AG04450 (cell line): ENCODE data around the gene SEC23B. TPM values are rescaled to one million over a fixed set of nuclear protein-coding genes. Genes with fewer than 3 reads are reported as not detected.
A peak's percentile ranks its signal among the peaks of the same experiment; 100 is the strongest.

ENCODE experiments used
- CTCF ChIA-PET: fragments of 300-600, 350-600 bp; formaldehyde crosslinking; extraction: SDS; loops from one replicate; lab custom pipeline; 2022; ENCODE audit warnings: antibody characterized with exemption, inconsistent platforms; lab: Charles Lee
- POLR2A ChIA-PET: fragments of 350-600 bp; formaldehyde crosslinking; extraction: SDS; loops from one replicate; lab custom pipeline; 2021; ENCODE audit warnings: antibody characterized with exemption, inconsistent platforms; lab: Yijun Ruan, JAX
- DNase-seq: peaks from one replicate; pipeline ENCODE4 v3.0.0-alpha.2; 2011; ENCODE audit warnings: low read depth, low spot score
- H3K27ac ChIP-seq: one replicate; pipeline ENCODE4 v1.5.1; 2012; ENCODE audit warnings: low read depth, low read length, control low read depth
- H3K27me3 ChIP-seq: one replicate; pipeline ENCODE4 v1.6.0; 2012; ENCODE audit warnings: low read length; ENCODE audit not compliant: control insufficient read depth, insufficient read depth
- H3K4me3 ChIP-seq: 2 replicates; pipeline ENCODE4 v1.5.1; 2011; ENCODE audit warnings: mild to moderate bottlenecking, low read depth, low read length, control low read depth
- H3K9me3 ChIP-seq: 2 replicates; pipeline ENCODE4 v1.5.1; 2012; ENCODE audit warnings: low read length; ENCODE audit not compliant: control insufficient read depth, insufficient read depth
- polyA plus RNA-seq: library from polyadenylated mRNA; depleted of rRNA; stranded (reverse); fragments of >200 nt; gene quantifications from 2 replicates; pipeline ENCODE4 v1.2.3, GENCODE V29; 2011
- TF ChIP-seq, protein P1 (sequence below): IDR thresholded peaks from 2 replicates; pipeline ENCODE4 v1.5.1; 2011; ENCODE audit warnings: low read depth, low read length, control low read depth, inconsistent platforms

SEC23B gene
- polyA plus RNA-seq, 1 experiment, result 58.2 TPM

- POLR2A ChIA-PET, result no interaction called here
- no peak overlapping the region for H3K4me3 ChIP-seq
- no peak for DNase-seq
- H3K27me3 ChIP-seq, result no peaks in the 10 kb centered on the region
- H3K9me3 ChIP-seq, result no peaks in the 10 kb centered on the region
- H3K27ac ChIP-seq, result no peak overlapping the region
- TF ChIP-seq, protein P1, sequence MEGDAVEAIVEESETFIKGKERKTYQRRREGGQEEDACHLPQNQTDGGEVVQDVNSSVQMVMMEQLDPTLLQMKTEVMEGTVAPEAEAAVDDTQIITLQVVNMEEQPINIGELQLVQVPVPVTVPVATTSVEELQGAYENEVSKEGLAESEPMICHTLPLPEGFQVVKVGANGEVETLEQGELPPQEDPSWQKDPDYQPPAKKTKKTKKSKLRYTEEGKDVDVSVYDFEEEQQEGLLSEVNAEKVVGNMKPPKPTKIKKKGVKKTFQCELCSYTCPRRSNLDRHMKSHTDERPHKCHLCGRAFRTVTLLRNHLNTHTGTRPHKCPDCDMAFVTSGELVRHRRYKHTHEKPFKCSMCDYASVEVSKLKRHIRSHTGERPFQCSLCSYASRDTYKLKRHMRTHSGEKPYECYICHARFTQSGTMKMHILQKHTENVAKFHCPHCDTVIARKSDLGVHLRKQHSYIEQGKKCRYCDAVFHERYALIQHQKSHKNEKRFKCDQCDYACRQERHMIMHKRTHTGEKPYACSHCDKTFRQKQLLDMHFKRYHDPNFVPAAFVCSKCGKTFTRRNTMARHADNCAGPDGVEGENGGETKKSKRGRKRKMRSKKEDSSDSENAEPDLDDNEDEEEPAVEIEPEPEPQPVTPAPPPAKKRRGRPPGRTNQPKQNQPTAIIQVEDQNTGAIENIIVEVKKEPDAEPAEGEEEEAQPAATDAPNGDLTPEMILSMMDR, result no peak
- CTCF ChIA-PET, result no interaction called here
These were observed 30.5 kb upstream of the SEC23B start for GRCh38 chr20:18477218-18477617.

- H3K9me3 ChIP-seq, result no peaks in the 10 kb centered on the region
- DNase-seq, result no peak
- H3K27ac ChIP-seq, result no peak overlapping the region
- no peaks in the 10 kb centered on the region for H3K27me3 ChIP-seq
- TF ChIP-seq, protein P1, result no peak
- CTCF ChIA-PET, result no interaction called here
- POLR2A ChIA-PET, result interaction anchor here (0.7 kb wide), 1 partner anchor 11 kb away, joined by 4 read pairs; the partner anchor contains the start of gene DZANK1
- H3K4me3 ChIP-seq, result no peak overlapping the region
These were observed 29.9 kb upstream of the SEC23B start for GRCh38 chr20:18477821-18478220.

GRCh38 chr20:18481596-18481995 lies 26.1 kb upstream of the SEC23B start:
- TF ChIP-seq, protein P1, result no peak
- Histone ChIP-seq H3K9me3 (no peaks in the 10 kb centered on the region), H3K4me3 (no peak overlapping the region), H3K27me3 (no peaks in the 10 kb centered on the region), H3K27ac (no peak overlapping the region)
- ChIA-PET CTCF (no interaction called here), POLR2A (no interaction called here)
- no peak for DNase-seq

- TF ChIP-seq, protein P1, result no peak
- Histone ChIP-seq H3K27me3 (no peaks in the 10 kb centered on the region), H3K27ac (no peak overlapping the region), H3K4me3 (no peak overlapping the region), H3K9me3 (no peaks in the 10 kb centered on the region)
- CTCF ChIA-PET, result no interaction called here
- DNase-seq, result no peak
- POLR2A ChIA-PET, result no interaction called here
These were observed 19.4 kb upstream of the SEC23B start for GRCh38 chr20:18488301-18488700.

DNA sequence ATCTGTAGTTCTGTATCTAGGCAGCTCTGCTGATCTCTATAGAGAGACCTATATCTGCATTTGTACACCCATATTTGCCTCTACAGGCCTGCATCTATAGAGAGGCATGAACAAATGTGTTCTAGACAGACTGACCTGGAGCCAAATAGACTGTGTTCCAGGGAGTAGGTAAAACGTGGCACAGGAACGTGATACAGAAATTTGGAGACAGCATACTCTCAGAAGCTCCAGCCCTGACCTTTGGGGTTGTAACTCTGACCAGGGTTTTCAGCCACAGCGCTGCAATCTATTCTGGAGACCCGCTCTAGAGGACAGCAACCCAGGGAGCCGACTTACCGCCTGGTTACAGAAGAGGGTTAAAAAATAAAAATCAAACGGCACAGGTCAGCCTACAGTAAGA lies 11.7 kb upstream of the SEC23B start:
- TF ChIP-seq, protein P1, result no peak
- no peak overlapping the region for H3K27ac ChIP-seq
- no peaks in the 10 kb centered on the region for H3K27me3 ChIP-seq
- DNase-seq, result no peak
- no peaks in the 10 kb centered on the region for H3K9me3 ChIP-seq
- H3K4me3 ChIP-seq, result peak overlapping the region; percentile 93
- POLR2A ChIA-PET, result interaction anchor here (1.5 to 2.0 kb wide), 2 partner anchors 11 to 29 kb away, joined by 13 to 21 read pairs; partner anchors contain the start of genes DZANK1, POLR3F and SEC23B
- CTCF ChIA-PET, result interaction anchor here (1.1 to 1.4 kb wide), 4 partner anchors 9 to 51 kb away, joined by 3 to 4 read pairs (median 4); partner anchors contain the start of gene SEC23B
